NT2/D1 (cell line): ENCODE results near the gene CNOT8.

ENCODE experiments used
- YY1 ChIP-seq: IDR thresholded peaks from 2 replicates; pipeline ENCODE4 v1.6.1; 2011; ENCODE audit not compliant: insufficient read length, insufficient read depth
- ZNF274 ChIP-seq: IDR thresholded peaks from 2 replicates; pipeline ENCODE4 v1.6.1; 2011; ENCODE audit warnings: mild to moderate bottlenecking, low read depth, low read length

DNA sequence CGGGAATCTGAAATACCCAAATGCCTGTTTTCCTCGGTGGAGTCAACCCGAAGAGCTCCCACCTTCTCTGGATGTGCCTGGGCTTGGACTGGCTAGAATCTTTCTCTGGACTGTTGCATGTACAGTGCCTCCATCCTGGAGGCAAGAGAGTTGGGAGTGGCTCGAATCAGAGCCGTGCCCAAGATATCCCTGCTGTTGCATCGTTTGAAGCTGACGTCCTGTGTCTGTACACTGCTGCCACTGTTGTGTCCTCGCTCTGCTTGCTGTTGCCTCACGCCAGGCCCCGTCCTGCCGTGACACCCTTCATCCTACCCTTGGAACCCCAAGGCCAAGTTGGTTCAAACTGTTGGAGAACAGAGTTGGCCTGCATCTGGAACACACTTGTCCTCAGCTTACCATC is 43.4 kb upstream of the CNOT8 start:
- no peak for TF ChIP-seq YY1
- TF ChIP-seq ZNF274: no peak
